Stimulated activated CD4-positive, alpha-beta T cell treated with anti-CD3 and anti-CD28 coated beads, TNF-alpha, amount 100 ng/mL, for 48 hours (primary cell): ENCODE measurements around the gene BNIP3.

Source experiments
- DNase-seq, 3 donors: peaks; one replicate each; pipeline ENCODE4 v3.0.0-alpha.2; 2020; ENCODE audit warnings: low read depth in 3 of 3

The BNIP3 gene

DNA sequence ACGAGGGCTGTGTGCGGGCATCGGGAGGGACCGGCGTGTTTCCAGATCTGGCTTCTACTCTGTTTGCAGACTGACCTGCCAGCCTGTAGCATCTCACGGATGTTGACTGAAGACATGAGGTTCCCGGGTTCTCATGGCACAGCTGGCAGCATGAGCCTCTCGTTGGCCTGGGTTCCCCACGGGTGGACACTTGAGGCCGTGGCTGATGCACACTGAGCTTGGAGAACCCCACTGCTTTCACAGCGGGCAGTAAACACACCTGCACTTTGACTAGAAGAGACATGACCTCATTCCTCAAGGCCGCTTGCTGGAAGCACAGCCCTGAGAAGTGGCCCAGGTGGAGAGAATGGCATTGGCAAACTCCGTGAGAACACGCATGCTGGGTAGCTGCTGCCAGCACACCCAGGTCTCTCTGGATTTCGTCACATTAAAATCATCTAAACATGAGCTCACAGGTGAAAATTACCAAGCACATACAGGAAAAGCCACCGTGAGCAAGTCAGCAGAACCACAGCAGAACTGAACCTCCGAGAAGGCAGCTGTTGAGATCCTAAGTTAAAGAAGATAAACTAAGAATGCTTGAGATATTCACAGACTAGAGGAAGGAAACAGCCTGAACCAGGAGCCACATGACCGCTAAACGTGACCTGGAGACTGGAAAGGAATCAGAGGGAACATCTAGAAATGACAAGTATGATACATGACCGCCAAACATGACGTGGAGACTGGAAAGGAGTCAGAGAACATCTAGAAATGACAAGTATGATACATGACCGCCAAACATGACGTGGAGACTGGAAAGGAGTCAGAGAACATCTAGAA is 32.5 kb downstream of the BNIP3 start:
- no peak for DNase-seq

DNA sequence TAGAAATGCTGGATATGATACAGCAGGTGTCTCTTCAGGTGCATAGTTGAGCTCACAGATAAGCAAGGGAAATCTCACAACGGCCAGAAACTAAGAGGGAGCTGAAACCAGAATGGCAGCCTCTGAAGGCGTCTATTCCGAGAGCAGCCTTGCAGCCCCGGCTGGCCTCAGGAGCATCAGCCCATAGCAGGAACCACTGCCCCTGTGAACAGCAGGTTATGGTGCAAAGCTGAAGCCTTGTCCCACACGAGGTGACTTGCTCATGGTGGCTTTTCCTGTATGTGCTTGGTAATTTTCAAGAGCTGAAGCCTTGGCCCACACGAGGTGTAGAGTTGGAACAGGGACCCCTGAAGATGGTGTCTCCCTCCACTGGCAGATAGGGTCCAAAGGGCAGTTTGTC is 33.2 kb downstream of the BNIP3 start:
- no peak for DNase-seq

DNA sequence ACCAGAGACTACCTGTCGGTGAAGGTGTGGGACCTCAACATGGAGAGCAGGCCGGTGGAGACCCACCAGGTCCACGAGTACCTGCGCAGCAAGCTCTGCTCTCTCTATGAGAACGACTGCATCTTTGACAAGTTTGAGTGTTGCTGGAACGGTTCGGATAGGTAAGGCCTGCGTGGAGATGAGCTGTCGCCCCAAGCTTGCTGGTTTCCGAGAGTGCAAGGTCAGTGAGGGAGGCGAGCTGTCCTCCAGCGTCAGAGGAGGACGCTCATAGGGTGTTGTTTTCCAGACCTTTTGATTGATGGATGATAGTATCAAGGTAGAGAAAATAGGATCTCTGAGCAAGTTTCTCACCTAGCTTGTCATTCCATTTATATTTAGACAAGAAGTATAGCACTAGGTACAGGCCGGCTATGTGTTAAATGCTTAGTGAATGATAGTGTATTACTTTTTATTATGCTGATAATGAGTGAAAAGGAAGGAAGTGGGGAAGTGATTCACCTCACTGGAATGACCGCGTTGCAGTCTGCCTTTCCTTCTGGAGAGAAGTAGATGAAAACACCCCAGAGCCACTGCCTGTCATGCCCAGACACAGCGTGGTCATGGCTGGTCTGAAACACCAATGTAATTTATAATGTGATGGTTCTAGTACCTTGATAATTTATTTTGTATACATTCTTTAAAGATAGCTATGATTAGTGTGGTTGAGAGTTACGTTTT is 33.9 kb downstream of the BNIP3 start:
- no peak for DNase-seq

DNA sequence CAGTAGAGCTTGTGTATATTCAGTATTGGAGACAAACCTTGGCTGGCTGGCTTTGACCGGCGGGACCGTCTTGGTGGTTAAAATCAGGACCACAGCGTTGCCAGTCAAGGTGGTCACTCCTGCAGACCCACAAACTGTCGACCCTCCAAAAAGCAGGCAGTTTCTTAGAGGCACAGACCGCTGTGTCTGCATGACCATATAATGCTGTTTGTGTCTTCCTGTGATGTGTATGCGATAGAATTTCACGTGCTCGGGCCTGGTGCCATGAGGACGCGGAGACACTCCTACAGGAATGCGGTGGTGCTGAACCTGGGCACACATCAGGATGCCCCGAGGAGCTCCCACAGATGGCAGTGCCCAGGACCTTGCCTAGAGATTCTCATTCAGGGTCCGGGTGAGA is 34.8 kb downstream of the BNIP3 start:
- no peak for DNase-seq

DNA sequence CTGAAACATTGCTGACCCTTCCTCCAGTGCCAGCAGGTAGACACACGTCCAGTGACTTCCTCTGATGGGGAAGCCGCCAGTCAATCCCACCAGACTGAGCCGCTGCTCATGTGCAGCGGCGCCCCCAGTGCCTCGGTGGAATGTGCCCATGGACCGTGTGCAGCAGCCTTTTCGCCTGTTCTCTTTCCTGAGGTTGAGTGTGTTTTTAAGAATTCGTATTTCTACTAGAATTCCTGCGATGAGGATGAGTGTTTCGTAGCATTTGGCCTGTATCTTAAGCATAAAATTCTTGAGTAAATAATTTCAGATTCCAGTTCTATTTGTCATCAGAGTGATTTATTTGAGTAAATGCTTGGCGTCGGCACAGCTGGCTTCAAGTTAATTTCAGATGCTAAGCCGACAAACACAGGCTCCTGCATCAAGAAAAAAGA is 35.4 kb downstream of the BNIP3 start:
- DNase-seq, result no peak

DNA sequence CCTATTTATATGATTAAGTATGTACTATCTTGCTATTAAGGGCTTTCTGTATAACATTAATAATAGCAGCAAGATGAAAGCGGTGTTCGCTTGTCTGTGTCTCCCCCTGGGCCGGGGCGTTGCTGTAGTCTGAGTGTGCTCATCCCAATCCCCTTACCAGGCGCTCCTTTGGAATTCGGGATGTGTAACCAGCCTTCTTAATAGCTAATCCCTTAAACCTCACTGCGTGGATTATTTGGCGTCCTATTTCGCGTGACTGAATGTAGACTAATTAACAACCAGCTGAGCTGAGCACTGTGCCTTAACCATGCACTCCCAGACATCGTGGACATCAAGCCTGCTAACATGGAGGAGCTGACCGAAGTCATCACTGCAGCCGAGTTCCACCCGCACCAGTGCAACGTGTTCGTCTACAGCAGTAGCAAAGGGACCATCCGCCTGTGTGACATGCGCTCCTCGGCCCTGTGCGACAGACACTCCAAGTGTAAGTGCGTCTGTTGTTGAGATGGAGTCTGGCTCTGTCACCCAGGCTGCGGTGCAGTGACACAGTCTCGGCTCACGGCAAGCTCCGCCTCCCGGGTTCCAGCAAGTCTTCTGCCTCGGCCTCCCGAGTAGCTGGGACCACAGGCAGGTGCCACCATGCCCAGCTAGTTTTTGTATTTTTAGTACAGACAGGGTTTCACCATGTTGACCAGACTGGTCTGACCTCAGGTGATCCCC is 36.6 kb downstream of the BNIP3 start:
- no peak for DNase-seq

DNA sequence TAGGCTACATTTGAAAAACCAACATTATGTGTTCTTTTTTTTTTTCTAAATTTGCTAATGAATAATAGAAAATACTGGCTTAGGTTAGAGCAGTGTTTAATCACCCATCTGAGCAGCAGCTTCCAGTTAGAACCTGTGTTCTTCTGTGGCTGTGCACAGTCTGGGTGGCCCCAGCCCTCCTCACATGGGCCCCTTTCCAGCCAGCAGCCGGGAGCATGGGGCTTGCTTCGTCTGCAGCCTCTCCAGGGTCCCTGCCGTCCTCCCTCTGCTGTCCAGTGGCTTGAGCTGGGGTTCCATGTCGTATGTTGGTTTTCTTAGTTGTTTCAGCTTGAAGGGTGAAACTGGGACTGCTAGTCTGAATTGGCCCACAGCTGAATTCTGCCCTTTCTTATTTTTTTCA is 37.3 kb downstream of the BNIP3 start:
- no peak for DNase-seq

DNA sequence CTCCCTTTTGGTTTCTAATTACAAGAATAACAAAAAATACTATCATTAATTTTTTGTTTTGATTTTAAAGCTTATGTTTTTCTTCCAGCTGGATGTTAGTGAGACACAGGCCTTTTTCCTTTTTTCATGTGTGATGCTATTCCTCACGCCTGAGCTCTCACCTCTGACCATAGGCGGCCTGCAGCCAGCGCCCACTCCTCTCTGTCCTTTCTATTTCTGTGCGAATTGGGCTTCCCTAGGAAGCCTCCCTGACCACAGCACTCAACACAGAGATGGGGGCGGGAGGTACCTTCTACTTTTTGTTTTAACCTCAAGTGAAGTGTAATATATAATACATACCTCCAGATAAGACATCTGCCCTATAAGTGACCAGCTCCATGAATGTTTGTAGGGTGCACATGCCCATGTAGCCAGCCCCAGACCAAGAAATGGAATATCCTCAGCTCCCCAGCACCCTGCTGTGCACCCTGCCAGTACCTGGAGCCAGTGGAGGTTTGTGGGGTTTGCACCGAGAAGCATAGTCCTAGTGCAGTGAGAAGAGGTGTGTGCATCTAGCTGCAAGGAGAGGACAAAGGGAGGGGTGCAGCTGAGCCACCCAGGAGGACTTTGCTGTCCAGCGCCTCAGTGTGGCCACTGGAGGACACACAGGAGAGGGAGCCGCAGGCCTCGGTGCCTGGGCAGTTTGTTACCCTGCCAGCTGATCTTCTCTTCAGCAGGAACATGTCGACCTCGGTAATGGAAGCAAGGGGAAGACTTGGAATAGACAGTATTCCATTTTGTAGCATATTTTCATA is 38.5 kb downstream of the BNIP3 start:
- DNase-seq, result no peak

DNA sequence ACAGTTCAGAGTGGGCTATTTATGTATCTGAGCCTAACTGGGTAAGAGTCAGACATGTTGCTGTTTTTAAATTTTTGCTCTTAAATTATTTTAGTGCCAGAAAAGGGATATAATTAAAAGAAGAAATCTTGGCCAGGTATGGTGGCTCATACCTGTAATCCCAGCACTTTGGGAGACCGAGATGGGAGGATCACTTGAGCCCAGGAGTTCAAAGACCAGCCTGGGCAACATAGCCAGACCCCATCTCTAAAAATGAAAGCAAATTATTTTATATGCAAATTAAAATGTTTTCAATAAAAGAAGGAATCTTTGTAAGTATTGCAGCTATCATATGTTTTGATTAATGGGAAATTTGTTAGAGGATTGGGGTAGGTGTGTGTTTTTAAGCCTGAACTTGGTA is 39.3 kb downstream of the BNIP3 start:
- no peak for DNase-seq

DNA sequence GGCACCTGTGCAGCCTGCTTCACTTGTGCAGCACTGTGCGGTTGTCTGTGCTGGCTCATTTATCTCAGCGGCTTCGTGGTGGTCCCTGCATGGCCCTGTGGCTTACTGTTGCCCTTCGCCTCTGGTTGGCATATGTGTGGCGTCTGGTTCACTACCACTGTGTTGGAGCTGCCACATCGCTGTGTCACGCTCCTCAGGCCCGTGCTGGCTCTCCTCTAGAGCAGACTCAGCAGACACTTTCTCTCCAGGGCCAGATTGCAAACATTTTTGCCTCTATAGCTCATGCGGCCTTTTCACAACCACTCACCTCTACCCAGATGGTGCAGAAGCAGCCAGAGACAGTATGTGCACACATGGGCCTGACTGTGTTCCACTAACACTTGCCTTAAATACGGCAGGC is 43.0 kb downstream of the BNIP3 start:
- no peak for DNase-seq

DNA sequence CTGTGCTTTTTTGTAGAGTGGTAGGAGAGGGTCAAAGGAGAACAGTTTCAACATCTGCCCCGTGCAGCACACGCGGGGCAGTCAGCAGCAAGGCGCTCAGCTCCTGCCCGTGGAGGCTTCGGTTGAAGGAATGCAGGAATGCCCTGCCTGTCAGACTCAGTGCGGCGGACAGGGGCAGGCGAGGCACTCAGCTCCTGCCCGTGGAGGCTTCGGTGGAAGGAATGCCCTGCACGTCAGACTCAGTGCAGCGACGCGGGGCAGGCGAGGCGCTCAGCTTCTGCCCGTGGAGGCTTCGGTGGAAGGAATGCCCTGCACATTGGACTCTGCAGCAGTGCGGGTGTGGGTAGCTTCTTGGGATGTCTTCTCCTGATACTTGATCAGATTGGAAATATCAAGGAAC is 43.9 kb downstream of the BNIP3 start:
- DNase-seq, result no peak

DNA sequence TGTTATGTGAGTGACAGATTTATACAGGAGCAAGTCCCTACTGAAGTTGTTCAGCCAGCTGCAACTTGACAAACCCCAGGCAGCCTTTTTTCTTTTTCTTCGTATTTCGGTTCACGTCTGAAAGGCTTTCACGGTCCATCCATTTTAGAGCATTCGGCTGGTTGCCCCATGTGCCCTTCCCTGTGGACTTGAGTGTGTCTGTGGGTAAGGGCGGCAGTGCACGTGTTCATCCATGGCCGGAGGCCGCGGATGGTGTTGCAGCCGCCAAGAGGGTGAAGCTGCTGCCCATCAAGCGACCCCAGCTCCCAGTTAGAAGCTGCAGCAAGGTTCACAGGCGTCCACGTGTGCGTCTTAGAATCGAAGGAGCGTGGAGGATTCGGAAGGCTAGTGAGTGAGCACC is 45.0 kb downstream of the BNIP3 start:
- DNase-seq, result no peak

DNA sequence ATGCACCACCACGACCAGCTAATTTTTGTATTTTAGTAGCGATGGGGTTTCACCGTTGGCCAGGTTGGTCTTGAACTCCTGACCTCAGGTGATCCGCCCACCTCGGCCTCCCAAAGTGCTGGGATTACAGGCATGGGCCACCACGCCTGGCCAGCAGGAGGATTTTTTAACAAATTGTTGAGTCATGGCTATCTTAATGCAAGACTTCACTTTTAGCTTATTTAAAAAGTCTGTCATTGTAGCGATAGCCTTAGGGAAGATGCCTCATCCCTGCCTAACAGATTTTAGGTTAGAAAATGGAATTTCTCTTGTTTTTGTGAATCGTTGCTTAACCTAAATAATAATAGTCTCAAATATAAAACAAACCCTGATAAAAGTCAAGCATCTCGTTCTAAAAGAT is 45.4 kb downstream of the BNIP3 start:
- DNase-seq, result no peak

DNA sequence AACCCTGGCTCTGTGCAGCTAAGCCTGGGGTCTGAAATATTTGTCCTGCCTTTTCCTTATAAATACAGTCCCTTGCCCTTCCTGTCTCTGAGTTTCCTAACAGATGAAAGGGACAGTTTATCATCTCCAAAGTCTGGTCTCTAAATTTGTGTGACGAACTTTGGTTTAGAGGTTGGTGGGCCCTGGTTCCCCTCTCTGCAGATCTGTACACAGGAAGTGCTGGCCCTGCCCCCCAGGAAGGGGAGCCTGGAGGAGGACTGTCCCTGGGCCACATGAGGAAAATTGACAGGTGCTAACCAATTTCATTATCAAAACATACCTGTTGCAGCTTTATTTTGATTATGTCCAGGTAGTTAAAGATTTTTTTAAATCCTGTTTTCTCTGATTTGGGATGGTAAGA is 46.5 kb downstream of the BNIP3 start:
- no peak for DNase-seq

DNA sequence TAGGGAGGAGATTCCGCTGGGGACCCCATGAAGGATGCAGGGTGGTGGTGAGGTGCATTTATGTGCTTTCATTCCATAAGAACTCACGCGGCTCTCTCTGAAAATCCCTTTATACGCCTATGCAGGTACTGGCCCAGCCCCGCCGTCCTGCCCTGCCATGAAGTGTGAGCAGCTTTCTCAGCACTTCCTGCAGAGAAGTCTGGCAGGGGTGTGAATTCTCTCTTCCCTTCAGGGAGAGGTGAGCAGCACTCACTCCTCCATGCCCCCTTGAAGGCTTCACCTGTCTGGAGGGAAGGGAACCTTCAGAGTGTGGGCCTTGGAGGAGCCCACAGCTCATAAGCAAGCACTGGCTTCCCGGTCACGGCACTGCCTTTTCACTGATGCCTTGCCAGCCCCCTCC is 47.0 kb downstream of the BNIP3 start:
- DNase-seq, result no peak

DNA sequence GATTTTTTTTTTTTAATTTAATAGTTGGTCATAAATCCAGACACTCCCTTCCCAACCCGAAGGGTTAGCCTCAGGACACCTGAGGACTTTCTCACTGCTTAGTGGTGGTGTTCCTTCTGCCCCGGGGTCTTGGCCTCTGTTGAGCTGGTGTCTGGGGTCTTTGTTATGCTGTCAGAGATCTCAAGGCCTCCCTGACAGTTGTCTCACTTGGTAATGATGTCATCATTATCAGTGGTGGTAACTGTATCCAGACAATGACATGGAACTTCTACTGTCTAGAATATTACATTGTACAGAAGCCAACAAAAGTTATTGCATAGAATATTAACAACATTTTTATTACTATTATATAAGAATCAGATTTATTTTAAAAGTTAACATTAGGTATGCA is 48.0 kb downstream of the BNIP3 start:
- DNase-seq, result no peak

DNA sequence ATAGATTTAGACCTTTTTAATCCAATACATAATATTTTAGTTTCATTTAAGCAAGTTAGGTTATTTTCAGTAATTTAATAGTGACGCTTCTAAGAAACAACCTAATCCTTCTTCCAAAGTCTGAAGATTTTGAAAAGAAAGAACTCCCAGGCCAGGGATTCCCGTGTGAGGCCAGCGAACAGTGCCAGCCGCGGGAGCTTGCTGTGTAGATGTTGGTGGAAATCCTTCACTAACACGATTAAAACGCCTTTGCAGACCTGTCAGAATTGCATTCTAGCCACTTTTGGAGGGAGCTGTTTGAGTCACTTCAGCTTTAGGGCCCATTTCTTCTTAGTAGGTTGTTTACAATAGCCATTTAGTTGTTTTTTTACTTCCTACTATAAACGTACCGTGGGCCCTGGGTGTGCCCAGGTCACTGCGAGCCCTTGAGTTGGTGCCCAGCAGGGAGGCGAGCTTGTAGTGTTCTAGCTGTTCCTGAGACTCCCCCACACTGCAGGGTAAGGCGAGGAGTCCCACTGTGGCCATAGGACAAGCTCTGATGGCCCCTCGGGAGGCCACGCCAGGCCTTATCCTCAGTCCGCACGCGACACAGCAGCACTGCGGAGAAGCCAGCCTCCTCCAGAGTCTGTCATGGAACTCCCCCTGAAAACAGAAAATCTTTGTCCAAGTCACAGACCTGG is 48.6 kb downstream of the BNIP3 start:
- no peak for DNase-seq

DNA sequence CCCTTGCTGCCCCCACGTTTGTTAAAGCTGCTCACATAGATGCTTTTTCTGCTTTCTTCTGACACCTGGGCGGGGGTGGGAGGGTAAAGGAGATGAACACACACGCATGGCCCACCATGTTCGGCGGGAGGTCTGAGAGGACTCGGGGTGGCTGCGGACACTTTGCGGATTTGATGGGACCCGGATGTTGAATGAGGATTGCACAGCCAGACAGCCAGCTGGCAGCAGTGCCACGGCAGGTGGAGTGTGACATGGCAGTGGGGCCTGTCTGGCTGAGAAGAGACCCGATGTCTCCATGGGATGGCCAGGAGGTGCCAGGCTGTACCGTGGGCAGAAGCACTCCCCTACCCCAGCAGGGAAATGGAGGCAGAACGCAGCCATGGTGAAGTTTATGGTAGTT is 49.7 kb downstream of the BNIP3 start:
- DNase-seq, result no peak

DNA sequence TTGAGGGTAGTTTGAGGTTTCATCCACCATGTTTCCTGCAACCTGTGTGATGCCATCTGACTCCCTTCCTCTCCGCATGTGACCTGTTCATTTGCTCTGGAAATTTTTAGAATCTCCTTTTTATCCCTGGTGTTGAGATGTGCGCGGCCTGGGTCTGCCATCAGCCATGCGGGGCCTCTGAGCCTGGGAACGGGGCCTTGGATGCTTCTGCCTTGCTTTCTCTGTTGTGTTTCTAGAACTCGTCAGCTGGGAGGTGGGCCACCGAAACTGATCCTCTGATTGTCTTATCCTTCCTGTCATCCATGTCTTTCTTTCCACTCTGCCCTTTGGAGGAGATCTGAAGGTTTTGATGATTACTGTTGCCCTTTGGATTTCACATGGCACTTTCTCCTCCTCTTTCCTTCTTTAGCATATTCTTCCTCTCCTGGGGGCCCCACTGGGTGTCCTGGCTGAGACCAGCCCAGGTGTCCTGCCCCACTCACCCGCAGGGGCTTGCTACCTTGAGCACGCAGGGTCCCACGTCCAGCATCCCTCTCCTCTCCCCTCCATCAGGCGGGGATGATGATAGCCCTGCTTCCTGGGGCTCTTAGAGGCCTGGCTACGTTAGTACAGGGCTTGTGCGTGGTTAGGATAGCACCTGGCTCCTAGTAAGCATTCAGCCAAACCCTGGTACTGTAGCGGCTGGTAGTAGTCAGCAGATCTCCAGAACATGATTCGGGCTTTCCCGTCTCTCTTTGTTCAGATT is 51.0 kb downstream of the BNIP3 start:
- no peak for DNase-seq

DNA sequence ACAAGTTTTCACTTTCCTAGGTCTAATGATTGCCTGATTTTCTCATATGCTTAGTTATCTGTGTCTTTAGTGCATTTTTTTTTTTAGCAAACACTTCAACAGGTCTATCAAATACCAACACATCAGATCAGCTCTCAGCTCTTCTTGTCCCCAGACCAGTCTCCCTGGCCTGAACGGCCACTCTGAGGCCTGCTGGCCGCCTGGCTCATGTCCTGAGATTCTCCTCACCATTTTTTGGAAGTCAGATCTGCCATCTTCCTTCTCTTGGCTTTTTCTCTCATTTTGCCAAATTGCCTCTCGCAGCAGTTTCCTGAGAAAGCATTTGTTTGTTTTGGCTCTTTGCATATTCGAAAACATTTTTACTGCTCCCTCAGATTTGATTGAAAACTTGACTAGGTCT is 51.6 kb downstream of the BNIP3 start:
- DNase-seq, result no peak
